D721Med (cell line): Measurements from ENCODE around the gene SLC25A12.
"Not testable (repeated sequence)": the region's sequence is repeated elsewhere in the genome, so short reads cannot be mapped to it uniquely, and the experiment has no call there.

Source experiments
- DNase-seq: peaks from one replicate; pipeline ENCODE4 v3.0.0; 2011; ENCODE audit warnings: low spot score; ENCODE audit not compliant: insufficient read length
- FAIRE-seq: peaks from 2 replicates; lab custom pipeline; 2011; peaks lifted over from hg19 to GRCh38; lab: Jason Lieb, UNC
- TF ChIP-seq, protein P1 (sequence below): IDR thresholded peaks from 2 replicates; pipeline ENCODE4 v1.5.1; 2012; ENCODE audit warnings: mild to moderate bottlenecking, control low read depth; ENCODE audit not compliant: insufficient read depth; ENCODE audit errors: missing control alignments

SLC25A12 gene

DNA sequence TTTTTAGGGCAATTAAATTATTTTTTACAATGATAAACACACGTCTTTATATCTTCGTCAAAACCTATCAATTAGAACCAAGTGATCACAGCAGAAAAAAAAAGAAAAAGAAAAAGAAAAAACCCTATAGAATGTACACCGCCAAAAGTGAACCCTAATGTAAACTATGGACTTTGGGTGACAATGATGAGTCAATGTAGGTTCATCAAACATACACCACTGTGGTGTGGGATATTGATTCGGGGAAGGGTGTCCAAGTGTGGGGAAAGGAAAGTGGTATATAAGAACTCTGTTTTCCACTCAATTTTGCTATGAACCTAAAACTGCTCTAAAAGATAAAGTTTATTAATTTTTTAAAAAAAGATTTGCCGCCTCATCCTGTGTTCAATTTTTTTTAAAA is 121.7 kb downstream of the SLC25A12 start:
- FAIRE-seq = no peak
- TF ChIP-seq, protein P1, sequence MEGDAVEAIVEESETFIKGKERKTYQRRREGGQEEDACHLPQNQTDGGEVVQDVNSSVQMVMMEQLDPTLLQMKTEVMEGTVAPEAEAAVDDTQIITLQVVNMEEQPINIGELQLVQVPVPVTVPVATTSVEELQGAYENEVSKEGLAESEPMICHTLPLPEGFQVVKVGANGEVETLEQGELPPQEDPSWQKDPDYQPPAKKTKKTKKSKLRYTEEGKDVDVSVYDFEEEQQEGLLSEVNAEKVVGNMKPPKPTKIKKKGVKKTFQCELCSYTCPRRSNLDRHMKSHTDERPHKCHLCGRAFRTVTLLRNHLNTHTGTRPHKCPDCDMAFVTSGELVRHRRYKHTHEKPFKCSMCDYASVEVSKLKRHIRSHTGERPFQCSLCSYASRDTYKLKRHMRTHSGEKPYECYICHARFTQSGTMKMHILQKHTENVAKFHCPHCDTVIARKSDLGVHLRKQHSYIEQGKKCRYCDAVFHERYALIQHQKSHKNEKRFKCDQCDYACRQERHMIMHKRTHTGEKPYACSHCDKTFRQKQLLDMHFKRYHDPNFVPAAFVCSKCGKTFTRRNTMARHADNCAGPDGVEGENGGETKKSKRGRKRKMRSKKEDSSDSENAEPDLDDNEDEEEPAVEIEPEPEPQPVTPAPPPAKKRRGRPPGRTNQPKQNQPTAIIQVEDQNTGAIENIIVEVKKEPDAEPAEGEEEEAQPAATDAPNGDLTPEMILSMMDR = no peak
- no peak for DNase-seq

DNA sequence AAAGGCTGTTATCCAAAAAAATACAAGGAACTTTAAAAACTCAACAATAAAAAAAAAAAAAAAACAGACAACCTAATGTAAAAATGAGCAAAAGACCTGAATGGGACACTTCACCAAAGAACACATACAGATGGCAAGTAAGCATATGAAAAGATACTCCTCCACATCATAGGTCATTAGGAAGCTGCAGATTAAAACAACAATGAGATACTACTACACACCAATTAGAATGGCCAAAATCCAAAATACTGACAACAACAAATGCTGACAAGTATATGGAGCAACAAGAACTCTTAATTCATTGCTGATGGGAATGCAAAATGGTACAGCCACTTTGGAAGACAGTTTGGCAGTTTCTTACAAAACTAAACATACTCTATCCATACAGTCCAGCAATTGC is 122.6 kb downstream of the SLC25A12 start:
- FAIRE-seq = no peak
- TF ChIP-seq, protein P1 = no peak

DNA sequence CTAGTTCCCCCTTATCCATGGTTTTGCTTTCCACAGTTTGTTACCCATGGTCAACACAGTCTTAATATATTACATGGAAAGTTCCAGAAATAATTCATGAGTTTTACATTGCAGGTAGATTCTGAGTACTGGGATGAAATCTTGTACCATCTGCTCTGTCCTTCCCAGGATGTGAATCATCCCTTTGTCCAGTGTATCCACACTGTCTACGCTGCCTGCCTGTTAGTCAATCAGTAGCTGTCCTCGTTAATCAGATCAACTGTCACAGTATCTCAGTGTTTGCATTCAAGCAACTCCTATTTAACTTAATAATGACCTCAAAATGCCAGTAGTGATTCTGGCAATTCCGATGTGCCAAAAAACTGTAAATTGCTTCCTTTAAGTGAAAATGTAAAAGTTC is 130.4 kb downstream of the SLC25A12 start:
- no peak for FAIRE-seq
- DNase-seq = no peak
- TF ChIP-seq, protein P1 = no peak

More for the DNA sequence above, 122.6 kb downstream of the SLC25A12 start:
- no peak for DNase-seq

DNA sequence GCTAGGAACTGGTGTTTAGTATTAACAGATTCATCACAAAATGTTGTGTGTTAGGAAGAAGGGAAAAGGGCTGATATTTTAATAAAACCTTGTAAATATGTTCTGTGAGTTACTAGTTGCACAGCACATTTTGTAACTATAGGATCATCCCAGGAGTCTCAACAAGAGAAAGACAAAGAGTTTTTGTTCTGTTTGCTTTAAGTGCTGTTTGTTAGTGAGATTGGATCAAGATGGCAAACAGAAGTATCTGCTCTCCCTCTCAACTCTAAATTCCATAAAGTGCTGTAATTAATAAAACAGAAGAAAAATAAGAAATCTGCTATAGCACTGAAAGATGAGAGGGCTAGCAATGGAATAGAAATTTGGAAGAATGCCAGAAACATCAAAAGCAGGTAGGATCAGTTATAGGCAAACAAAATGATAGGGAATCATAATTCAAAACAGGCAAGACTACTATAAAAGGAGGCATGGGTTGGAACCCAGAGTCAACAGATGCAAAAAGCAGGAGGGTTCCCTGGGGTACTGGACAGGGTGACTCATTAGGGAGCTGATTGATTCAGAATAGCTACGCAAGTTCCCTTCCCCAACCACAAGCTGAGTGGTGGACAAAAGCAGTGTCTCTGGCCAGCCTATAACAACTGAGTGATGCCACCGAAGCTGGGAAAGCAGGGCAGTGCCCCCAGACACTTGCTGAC is 131.0 kb downstream of the SLC25A12 start:
- DNase-seq (no peak), FAIRE-seq (no peak)
- TF ChIP-seq, protein P1 = no peak

DNA sequence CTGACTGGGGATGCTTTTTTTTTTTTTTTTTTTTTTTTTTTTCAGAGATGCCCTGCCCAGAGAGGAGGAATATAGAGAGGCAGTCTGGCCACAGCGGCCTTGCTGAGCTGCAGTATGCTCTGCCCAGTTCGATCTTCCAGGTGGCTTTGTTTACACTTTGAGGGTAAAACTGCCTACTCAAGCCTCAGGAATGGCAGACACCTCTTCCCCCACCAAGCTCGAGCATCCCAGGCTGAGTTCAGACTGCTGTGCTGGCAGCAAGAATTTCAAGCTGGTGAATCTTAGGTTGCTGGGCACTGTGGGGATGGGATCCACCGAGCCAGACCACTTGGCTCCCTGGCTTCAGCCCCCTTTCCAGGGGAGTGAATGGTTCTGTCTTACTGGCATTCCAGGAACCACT is 132.9 kb downstream of the SLC25A12 start:
- not testable (repeated sequence) for FAIRE-seq, DNase-seq

DNA sequence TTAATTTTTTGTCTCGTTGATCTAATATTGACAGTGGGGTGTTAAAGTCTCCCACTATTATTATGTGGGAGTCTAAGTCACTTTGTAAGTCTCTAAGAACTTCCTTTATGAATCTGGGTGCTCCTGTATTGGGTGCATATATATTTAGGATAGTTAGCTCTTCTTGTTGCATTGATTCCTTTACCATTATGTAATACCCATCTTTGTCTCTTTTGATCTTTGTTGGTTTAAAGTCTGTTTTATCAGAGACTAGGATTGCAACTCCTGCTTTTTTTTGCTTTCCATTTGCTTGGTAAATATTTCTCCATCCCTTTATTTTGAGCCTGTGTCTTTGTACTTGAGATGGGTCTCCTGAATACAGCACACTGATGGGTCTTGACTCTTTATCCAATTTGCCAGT is 135.3 kb downstream of the SLC25A12 start:
- DNase-seq, FAIRE-seq: not testable (repeated sequence)

DNA sequence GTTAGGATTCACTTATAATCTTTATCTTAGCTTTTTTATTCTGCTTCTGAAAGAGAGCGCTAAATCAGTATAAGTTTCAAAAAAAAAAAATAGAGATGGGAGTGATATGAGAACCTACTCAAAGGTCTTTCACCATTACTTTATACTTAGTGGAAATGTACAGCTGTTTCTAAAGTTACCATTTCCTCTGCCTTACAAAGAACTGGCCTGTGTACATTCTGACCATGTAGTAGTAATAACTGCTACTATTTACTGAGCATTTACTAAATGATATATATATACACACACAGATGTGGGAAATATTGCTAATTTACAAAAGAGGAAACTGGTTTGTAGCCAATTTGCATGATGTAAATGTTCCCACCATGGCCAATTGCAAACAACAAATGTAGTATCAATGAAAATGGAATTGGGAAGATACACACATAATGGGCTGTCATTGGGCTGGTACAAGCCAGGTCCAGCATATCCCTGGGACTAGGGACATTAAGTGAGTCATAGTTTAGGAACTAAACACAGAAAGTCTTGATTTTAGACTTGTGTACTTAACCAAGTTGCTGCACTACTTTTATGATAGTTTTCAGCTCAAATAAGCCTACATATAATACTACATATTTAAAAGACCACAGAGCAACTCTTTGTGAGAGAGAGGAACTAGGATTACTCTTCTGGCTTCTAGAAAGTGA is 139.6 kb downstream of the SLC25A12 start:
- TF ChIP-seq, protein P1 = no peak
- DNase-seq (no peak), FAIRE-seq (no peak)

DNA sequence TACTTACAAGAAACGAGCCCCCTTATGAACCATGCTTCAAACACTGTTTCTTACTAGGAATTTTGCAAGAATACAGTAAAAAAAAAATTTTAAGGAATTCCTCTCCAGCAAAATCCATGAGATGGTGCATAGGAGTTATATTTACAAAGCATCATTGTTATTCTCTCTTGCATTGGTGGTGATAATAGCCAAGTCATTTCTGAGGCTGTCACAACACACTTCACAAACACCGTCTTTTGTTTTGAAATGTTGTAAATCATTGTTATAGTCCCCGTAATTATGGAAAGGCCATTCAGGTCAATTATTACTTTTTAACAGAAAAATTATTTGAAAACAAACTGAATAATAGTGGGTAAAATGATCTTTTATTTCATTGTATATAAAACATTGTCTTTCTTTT is 146.7 kb downstream of the SLC25A12 start:
- no peak for FAIRE-seq
- TF ChIP-seq, protein P1 = no peak

More for the DNA sequence above, 146.7 kb downstream of the SLC25A12 start:
- no peak for DNase-seq
